T-helper 1 cell (primary cell): ENCODE data around the gene TBX18.
A peak's percentile ranks its signal among the peaks of the same experiment; 100 is the strongest.

Source experiments
- DNase-seq, 5 donors: peaks; one replicate each; pipeline ENCODE4 v3.0.0-alpha.2; 2012 to 2020
- total RNA-seq, 4 donors: gene quantifications; one replicate each; lab custom pipeline; 2026; lab: John Stamatoyannopoulos, UW

TBX18 gene
- total RNA-seq = 0 reads per million in 4 donors

GRCh38 chr6:84764332-84765049 is at the start of gene TBX18:
TBX18 (minus strand) TSS chr6:84764598; CDS start chr6:84764181, 417 bp downstream.
- DNase-seq = peak in 1 of 5 donors; percentile 10

GRCh38 chr6:84811351-84811750 is 47.0 kb upstream of the TBX18 start:
- no peak for DNase-seq

GRCh38 chr6:84809455-84809854 is 45.1 kb upstream of the TBX18 start:
- DNase-seq = no peak

DNA sequence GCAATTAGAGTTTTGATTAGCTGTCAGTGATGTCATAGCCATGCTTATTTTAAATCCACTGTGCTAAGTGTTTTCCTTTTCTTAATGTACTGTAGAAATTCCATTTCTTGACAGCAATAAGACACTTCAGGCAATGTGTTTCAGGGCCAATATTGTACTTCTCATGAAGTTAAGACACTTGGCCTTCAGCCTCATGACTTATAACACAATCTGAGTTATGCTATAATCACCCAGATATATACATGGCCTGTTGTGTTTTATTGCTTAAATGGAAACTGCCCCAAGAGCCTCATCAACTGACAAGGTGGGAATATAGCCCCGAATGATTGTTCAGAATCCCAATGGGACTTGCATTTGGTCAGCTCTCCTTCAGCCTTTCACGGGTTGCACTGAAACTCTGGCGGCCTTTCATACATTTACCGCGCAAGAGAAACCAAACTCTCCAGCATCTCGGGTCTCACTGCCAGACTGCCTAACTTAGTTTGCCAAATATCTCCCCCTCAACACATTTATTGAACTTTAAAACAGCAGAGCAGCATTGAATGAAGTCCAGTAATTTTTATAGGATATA is 44.2 kb upstream of the TBX18 start:
- DNase-seq = no peak

GRCh38 chr6:84805145-84805544 is 40.7 kb upstream of the TBX18 start:
- DNase-seq = no peak

GRCh38 chr6:84804720-84805119 is 40.3 kb upstream of the TBX18 start:
- DNase-seq = no peak

GRCh38 chr6:84801250-84801649 is 36.9 kb upstream of the TBX18 start:
- DNase-seq = no peak

DNA sequence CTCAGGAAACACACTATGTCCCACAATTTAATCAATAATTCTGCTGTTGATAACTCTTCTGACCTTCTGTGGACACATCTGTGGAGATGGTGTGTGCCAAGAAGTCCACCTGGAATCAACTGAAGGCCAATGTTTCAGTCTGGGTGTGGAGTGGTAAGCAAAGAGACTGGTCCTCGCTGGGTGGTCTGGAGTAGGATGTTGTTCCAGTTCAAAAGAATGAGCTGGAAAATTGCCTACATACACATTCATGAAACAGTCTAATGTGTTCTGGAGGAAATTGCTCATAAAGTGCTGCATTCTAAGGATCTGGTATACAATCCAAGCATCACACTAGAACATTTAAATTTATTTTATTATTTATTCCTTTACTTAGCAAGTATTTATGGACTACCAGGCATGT is 33.9 kb upstream of the TBX18 start:
- no peak for DNase-seq

DNA sequence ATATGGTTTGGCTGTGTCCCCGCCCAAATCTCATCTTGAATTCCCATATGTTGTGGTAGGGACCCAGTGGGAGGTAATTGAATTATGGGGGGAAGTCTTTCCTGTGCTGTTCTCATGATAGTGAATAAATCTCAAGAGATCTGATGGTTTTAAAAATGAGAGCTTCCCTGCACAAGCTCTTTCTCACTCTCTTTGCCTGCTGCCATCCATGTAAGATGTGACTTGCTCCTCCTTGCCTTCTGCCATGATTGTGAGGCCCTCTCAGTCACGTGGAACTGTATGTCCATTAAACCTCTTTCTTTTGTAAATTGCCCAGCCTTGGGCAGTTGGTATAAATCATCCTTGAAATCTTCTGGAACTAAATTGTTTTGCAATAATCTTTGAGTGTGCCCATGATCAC is 31.9 kb upstream of the TBX18 start:
- DNase-seq = no peak

- no peak for DNase-seq
These were observed 27.5 kb upstream of the TBX18 start for GRCh38 chr6:84791927-84792326.

GRCh38 chr6:84791233-84791632 is 26.8 kb upstream of the TBX18 start:
- no peak for DNase-seq

- no peak for DNase-seq
These were observed 24.8 kb upstream of the TBX18 start for GRCh38 chr6:84789170-84789569.

DNA sequence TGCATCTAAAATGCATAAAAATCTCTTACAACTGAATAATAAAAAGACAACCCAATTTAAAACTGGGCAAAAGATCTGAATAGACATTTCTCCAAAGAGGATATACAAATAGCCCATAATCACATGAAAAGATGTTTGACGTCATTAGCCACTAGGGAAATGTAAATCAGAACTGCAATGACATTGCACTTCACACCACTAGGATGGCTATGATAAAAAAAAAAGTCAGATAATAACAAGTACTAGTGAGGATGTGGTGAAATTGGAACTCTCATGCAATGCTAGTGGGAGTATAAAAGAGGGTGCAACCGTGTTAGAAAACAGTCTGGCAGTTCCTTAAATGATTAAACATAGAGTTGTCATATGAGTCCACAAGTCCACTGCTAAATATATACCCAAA is 24.3 kb upstream of the TBX18 start:
- no peak for DNase-seq

DNA sequence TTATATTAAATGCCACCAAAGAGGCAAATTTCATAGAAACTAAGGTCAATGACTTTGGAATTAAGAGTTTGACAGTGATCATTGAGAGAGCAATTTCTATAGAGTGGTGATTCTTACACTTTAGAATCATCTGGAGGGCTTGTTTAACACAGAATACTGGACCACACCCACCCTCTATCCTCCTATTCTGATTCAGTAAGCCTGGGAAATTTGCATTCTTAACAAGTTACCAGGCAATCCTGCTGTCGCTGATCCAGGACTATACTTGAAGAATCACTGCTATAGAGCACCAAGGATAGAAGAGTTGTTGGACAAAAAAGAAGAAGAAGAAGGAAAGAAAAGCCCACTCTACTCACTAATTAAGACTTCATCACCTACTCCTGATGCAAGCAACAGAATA is 21.3 kb upstream of the TBX18 start:
- no peak for DNase-seq

DNA sequence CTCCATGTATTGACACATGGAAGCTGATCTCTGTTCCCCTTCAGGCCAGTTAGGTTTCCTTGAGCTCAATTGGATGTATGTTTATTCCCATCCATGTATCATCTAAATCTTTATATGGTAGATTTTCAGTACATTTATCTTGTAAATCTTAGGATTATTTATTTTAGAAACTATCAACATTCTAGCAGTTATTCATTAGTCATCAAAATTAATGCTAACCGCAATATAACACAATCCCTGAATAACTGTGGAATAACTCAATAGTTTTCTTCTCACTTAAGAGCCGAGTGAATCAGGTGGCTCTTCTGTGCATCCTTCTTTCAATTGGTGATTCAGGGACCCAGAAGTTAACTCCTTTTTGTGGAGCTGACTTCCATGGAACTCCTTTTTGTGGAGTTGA is 15.5 kb upstream of the TBX18 start:
- DNase-seq = no peak

DNA sequence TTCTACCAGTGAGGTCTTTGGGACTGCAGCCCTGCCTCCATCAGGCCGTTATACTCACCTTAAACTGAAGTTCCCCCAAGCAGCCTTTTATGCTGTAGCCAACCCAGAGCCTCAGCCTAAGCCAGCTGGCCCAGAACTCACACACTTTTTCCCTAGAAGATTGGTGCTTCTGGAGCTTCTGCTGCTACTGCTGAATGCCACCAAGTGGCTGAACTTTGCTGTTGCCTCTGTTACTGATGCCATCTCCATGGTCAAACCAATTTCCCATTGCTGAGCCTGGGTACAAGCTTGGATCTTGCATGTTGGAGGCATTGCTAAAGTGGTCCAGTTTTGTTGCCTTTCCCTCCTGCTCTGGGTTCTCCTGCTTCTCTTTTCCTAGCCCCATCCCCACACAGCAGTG is 15.0 kb upstream of the TBX18 start:
- DNase-seq = no peak

- no peak for DNase-seq
These were observed 13.5 kb upstream of the TBX18 start for GRCh38 chr6:84777888-84778287.

DNA sequence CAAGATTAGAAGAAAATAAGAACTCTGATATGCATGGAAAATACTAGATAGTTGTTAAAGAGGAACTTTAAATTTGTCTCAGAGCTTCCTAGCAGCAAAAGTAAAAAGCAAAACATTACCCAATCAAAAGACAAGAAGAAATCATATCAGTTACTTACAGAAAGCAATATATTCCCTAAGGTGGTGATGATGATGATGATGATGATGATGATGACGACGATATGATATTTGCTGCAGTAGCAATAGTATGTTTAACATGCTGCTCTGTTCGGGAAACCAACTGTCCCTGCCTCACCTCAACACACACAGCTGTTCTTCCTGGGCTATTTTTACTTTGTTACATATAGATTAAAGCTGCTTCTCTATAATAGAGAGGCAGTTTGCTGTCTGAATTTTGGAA is 12.0 kb upstream of the TBX18 start:
- no peak for DNase-seq

DNA sequence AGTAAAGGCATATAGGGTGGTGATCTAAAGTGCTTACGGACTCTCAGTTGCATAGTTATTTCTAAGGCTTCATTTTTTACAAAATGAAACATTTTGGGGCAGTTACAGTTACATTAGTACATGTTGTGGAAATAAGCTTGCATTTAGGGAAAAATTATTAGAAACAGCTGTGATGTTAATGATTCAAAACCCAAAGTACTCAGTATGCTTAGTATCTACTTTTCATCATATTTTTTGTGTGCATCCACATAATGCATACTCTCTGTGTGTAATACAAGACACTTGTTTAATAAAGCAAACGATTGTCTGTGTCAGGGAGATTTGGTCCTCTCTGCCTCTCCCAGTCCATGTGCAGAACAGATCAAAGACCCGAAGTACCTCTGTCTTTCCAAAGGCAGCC is 11.4 kb upstream of the TBX18 start:
- no peak for DNase-seq

DNA sequence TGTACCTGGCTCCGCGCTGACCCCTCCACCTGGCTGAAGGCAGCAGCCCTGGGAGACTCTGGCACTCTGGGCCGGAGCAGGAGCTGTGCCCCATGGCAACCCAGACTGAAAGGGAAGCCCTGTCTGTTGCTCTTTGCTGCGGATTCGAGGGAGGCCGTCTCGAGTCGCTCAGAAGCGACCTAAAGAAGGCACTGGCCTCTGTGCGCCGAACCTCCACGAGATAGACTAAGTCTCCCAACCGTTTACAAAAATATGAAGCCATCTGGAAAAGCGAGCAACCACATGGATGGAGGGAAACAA is 10.5 kb upstream of the TBX18 start:
- no peak for DNase-seq

DNA sequence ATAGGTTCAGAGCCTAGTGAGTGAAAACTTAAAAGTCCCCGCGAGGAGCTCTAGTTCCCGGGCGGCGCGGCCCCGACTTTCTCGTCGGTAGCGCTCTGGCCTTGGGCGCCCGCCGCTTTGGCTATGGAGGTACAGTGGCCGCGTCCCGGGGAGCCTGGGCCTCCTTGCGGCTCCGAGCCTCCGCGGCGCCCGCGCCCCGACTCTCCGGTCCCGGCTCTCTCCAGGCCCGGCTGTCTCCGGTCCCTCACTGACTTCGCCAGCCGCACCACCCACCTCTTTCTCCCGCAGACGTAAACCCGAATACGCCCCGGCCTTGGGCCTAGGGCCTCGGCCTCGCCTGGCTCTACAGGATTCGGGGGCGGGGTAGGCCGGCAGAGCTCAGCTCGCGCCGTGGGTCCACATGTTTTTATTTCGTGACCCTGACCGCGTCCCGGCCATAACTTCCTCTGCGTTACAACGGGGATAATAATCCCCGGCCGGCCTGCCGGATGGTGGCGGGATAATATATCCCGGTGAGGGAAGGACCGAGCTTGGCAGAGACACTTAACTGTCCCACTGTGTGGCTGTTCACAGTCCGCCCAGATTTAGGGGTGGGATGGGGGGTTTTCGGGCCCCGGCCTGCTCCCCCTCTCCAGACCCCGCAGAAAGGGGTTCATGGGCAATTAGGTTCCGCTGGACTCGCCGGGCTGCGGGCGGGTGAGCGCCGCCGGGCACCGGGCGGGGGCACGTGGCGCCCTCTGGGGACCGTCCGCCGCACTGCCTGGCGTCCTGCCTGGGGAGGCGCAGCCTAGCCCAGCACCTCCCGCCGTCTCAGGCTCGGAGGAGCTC is 10.0 kb upstream of the TBX18 start:
- DNase-seq = peak in 1 of 5 donors; percentile 9

- no peak for DNase-seq
These were observed 9.2 kb upstream of the TBX18 start for GRCh38 chr6:84773431-84774156.

GRCh38 chr6:84773133-84773430 is 8.7 kb upstream of the TBX18 start:
- DNase-seq = no peak
